Thoracic aorta (tissue), 2 donors: ENCODE data around the gene SMARCD3. TPM values are rescaled to one million over a fixed set of nuclear protein-coding genes. Genes with fewer than 3 reads are reported as not detected.

Source experiments
- ATAC-seq: fragments of 150-250 bp; one replicate; pipeline ENCODE4 v1.8.0; 2017; ENCODE audit warnings: low read depth; ENCODE audit not compliant: insufficient number of reproducible peaks, low FRiP score
- DNase-seq: peaks from one replicate; pipeline ENCODE4 v3.0.0-alpha.2; 2020; ENCODE audit warnings: low spot score
- H3K27ac ChIP-seq, 2 donors: fragments of 200-600 bp; sonication (generic); 1 replicate in 1 of 2; 2 replicates in 1 of 2; pipeline ENCODE4 v1.5.1; 2016; ENCODE audit warnings: mild to moderate bottlenecking in 2 of 2, moderate library complexity in 2 of 2
- H3K27me3 ChIP-seq: fragments of 200-600 bp; sonication (generic); replicated peaks from 2 replicates; pipeline ENCODE4 v1.6.0; 2016; ENCODE audit warnings: mild to moderate bottlenecking; ENCODE audit not compliant: insufficient read depth
- H3K36me3 ChIP-seq: fragments of 200-600 bp; sonication (generic); one replicate; pipeline ENCODE4 v1.5.1; 2016
- H3K4me1 ChIP-seq, 2 donors: fragments of 200-600 bp; sonication (generic); 1 replicate in 1 of 2; 2 replicates in 1 of 2; pipeline versions ENCODE4 v1.5.1 to v1.6.0; 2016; ENCODE audit warnings: low read depth in 2 of 2, mild to moderate bottlenecking in 1 of 2; ENCODE audit not compliant: control insufficient read depth in 1 of 2
- H3K4me3 ChIP-seq: fragments of 200-600 bp; sonication (generic); 2 replicates; pipeline ENCODE4 v1.5.1; 2016; ENCODE audit warnings: mild to moderate bottlenecking
- H3K9me3 ChIP-seq: fragments of 200-600 bp; sonication (generic); 2 replicates; pipeline ENCODE4 v1.5.1; 2016
- CTCF ChIP-seq: fragments of 200-600 bp; sonication (generic); IDR thresholded peaks from one replicate; pipeline ENCODE4 v1.5.1; 2019; ENCODE audit warnings: antibody characterized with exemption
- total RNA-seq, 2 donors: library from RNA; depleted of rRNA; stranded (reverse); fragments of >200 nt; gene quantifications; one replicate each; pipeline versions ENCODE4 v1.1.0 to v1.2.3, GENCODE V29; 2016

SMARCD3 gene
- total RNA-seq: 100 to 1,000 TPM in 1 of 2 donors, 10 to 100 TPM in 1; 51.1 to 110 TPM

- ATAC-seq (peak; percentile 1), DNase-seq (no peak)
- no peaks in the 10 kb centered on the region for H3K9me3 ChIP-seq
- H3K27ac ChIP-seq: peak within 1 kb of the TSS; percentile 96 to 99
- TF ChIP-seq CTCF: no peak
- no peaks in the 10 kb centered on the region for H3K36me3 ChIP-seq
- peak within 1 kb of the TSS; percentile 89 for H3K4me3 ChIP-seq
- H3K4me1 ChIP-seq: peaks cover 45 to 75% of the 10 kb centered on the region in 2 donors
- H3K27me3 ChIP-seq: no peaks in the 10 kb centered on the region
These were observed at the start of gene SMARCD3 for GRCh38 chr7:151248346-151249033. TSS of gene SMARCD3 (minus strand) at chr7:151248694. CDS start at chr7:151248562, 132 bp downstream.

- Histone ChIP-seq H3K4me1 (no peaks in the 10 kb centered on the region), H3K4me3 (no peak overlapping the region), H3K27ac (no peak overlapping the region), H3K27me3 (no peaks in the 10 kb centered on the region), H3K9me3 (no peaks in the 10 kb centered on the region), H3K36me3 (no peaks in the 10 kb centered on the region)
- DNase-seq (no peak), ATAC-seq (no peak)
- TF ChIP-seq CTCF: no peak
These were observed 47.9 kb upstream of the SMARCD3 start for GRCh38 chr7:151296202-151296992.

GRCh38 chr7:151292850-151293249 lies 44.4 kb upstream of the SMARCD3 start:
- ATAC-seq: no peak
- no peak for TF ChIP-seq CTCF
- Histone ChIP-seq H3K9me3 (no peaks in the 10 kb centered on the region), H3K4me1 (no peaks in the 10 kb centered on the region), H3K4me3 (no peak overlapping the region), H3K36me3 (no peaks in the 10 kb centered on the region), H3K27me3 (no peaks in the 10 kb centered on the region), H3K27ac (no peak overlapping the region)
- no peak for DNase-seq

- Histone ChIP-seq H3K27me3 (no peaks in the 10 kb centered on the region), H3K36me3 (no peaks in the 10 kb centered on the region), H3K4me1 (peaks cover 0 to 3% of the 10 kb centered on the region in 2 donors), H3K27ac (no peak overlapping the region), H3K9me3 (no peaks in the 10 kb centered on the region), H3K4me3 (no peak overlapping the region)
- ATAC-seq (no peak), DNase-seq (no peak)
- no peak for TF ChIP-seq CTCF
These were observed 42.7 kb upstream of the SMARCD3 start for GRCh38 chr7:151291206-151291605.

GRCh38 chr7:151290355-151290760 lies 41.9 kb upstream of the SMARCD3 start:
- Histone ChIP-seq H3K36me3 (no peaks in the 10 kb centered on the region), H3K27ac (no peak overlapping the region), H3K27me3 (no peaks in the 10 kb centered on the region), H3K4me3 (no peak overlapping the region), H3K9me3 (no peaks in the 10 kb centered on the region), H3K4me1 (peaks cover 0 to 7% of the 10 kb centered on the region in 2 donors)
- no peak for ATAC-seq
- DNase-seq: no peak
- no peak for TF ChIP-seq CTCF
